ENCODE results near the gene USP36.
A peak's percentile ranks its signal among the peaks of the same experiment; 100 is the strongest.

Gene USP36

DNA sequence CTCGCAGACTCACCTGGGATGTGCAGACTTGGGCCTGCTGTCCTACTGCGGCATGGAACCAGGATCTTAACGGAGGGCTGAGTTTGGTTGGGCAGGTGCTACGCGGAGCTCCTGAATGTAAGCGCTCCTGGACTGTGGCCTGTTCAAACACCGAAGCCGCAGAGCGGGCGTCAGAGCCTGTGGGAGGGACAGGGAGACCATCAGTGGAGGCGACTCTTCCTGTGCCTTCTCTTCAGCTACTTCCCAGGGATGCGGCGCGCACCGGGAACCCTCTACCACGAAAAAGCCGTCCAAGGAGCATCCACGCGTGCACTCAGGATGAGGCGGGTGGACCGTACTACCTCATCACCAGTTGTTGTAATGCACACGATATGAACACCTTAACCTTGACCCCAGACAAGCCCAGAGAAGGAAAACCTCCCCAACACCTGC, 2.0 kb downstream of the USP36 start:
- no peak for DNase-seq (ENCODE audit: low read depth)

DNA sequence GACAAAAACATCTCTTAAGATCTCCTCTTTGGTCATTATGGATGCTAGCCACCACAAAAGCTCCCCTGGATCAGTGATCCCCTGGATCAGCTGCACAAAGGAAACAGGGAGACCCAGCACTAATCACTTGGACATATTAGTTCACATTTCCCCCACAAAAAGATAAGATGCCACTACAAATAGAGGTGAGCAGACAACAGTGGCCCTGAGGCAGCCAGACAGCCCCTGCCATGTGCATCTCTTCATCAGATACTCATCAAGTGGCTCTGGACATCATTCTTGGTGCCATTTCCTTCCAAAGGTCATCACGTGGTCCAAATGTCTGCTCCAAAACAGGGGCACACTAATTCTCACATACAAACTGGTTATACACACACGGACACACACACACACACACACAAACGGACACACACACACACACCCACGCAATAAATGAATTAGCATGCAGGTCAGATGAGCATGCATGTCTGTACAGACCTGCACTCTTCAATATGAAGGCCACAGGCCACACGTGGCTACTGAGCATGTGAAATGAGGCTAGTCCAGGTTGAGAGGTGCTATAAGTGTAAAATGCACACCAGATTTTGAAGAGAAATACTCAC, 4.1 kb downstream of the USP36 start:
- DNase-seq (ENCODE audit: low read depth) = no peak

DNA sequence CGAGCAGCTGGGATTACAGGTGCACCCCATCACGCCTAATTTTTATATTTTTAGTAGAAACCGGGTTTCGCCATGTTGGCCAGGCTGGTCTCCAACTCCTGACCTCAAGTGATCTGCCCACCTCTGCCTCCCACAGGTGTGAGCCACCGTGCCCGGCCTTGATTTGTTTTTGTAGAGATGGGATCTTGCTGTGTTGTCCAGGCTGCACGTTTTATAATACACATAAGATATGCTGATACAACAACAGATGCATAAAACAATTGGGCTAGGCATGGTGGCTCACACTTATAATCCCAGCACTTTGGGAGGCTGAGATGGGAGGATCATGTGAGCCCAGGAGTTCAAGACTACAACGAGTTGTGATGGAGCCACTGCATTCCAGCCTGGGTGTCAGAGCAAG, 6.0 kb downstream of the USP36 start:
- no peak for DNase-seq (ENCODE audit: low read depth)

DNA sequence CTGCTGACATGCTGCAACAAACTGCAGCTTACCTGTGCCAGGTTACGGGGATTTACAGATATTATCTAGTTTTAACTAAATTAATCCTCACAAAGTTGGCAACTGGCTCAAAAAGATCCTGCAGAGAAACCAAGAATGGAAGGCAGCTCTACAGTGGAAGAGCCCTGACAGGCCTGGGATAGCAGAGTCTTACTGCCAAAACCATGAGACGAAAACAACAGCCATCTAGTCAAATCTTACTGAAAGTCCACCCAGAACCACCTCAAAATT, 8.1 kb downstream of the USP36 start:
- DNase-seq (ENCODE audit: low read depth) = no peak

DNA sequence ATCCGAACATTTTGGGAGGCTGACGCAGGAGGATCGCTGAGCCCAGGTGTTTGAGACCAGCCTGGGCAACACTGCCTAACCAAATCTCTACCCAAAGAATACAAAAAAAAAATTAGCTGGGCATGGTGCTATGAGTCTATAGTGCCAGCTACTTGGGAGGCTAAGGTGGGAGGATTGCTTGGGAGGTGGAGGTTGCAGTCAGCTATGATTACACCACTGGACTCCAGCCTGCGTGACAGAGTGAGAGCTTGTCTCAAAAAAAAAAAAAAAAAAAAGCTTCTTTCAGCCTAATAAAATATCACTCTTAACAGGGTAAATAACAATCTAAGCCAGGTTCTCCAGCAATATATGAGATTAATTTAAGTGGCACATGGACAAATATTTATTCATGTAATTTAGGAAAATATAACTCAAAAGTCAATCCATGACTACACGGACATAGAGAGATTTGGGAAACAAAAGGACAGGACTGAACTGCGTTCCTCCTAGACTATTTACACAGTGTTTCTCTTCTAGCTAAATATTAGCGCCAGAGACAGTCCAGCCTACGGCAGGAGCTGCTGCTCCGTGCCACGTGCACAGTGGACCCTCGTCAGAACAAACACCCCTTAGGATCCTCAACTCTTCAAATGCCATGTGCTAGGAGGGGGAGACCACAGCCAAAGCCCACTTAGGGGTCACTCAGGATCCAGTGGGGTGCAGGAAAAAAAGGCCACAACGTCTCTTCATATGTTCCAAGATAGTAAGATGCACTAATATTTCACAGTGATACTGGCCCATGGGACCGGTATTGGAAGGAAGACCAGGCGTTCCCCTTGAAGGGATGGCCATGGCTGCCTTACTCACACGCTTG, 8.7 kb downstream of the USP36 start:
- no peak for DNase-seq (ENCODE audit: low read depth)

DNA sequence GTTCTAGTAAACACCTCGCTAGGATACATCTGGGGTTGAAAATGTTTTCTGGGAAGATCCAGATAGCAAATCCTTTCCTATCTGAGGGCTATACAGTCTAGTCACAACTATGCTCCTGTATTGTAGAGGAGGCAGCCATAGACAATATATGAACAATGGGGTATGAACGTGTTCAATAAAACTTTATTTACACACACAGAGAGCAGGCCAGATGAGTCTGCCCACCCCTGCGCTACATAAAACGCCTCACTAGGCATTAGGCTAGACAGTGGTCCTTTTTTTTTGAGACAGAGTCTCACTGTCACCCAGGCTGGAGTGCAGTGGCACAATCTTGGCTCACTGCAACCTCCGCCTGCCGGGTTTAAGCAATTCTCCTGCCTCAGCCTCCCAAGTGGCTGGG, 11.1 kb downstream of the USP36 start:
- DNase-seq (ENCODE audit: low read depth) = no peak

DNA sequence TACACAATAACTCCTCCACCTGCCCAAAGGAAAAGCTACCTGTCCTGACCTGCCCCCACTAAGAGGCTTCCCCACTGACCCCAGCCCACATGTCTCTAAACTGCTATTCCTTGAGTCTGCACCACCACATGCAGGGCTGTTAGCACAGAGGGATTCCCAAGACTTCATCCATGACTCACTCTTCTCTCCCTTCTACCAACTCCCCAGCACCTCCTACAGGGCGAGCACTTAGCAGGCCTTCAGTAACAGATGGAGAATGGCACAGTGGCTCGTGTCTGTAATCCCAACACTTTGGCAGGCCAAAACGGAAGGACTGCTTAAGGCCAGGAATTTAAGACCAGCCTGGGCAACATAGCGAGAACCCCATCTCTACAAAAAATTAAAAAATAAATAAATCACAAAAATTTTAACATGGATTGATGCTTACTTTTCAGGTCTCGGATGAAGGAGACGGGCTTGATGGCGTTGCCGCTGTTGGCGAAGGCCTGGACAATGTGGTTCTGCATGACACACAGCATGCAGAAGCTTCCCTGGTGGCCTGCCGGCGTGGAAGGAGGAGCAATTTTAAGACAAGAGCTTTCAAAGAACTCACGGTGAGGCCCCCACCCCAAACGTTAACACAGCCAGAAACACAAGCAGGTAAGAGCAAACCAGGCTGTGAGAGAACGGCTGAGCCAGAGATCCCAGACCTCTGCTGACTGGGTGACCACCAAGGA, 12.0 kb downstream of the USP36 start:
- peak; percentile 72 for DNase-seq (ENCODE audit: low read depth)

DNA sequence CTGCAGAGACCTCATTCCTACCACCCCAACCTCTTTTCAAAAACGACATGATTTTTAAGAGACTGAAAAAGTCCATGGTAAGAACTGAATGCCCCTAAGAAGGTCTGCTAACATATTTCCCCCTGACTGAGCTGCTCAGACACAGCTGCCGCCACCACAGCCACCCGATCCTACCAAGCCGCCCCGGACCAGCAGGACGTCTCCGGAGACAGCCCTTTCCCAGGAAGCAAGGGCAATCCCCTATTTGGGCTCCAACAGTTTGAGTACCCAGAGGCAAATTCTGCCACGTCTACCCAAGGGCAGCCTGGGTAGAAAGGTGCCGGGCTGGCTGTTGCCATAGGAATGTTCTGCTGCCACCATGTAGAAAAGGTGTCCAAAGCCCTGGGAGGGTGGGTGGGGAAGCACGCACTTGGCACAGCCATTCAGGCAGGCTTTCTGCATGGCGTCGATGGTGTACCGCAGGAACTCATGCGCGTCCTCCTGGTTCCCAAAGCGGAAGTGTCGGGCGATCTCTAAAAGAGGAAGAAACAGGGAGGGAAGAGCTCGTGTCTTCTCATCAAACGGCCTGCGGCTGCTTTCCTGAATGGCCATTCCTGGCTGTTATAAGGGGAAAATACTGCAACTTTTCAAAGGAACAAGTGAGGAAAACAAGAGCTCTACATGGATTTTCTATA, 13.6 kb downstream of the USP36 start:
- DNase-seq (ENCODE audit: low read depth) = no peak

DNA sequence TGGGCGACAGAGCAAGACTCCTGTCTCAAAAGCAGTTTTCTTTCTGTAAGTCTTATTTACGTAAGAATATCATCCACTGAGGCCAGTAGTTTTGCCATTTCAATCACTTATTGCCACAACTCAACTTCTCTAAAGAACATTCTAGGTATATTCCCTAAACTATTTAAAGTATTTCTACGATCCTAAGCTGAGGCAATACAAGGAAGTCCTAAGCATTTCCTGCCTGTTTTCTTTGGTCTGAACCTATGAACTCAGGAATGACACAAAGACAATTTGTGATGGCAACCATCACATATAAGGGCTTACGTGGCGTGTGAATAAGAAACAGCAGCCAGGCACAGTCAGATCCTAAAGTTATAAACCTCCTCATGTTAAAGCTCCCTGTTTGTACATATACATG, 14.2 kb downstream of the USP36 start:
- peak; percentile 73 for DNase-seq (ENCODE audit: low read depth)

DNA sequence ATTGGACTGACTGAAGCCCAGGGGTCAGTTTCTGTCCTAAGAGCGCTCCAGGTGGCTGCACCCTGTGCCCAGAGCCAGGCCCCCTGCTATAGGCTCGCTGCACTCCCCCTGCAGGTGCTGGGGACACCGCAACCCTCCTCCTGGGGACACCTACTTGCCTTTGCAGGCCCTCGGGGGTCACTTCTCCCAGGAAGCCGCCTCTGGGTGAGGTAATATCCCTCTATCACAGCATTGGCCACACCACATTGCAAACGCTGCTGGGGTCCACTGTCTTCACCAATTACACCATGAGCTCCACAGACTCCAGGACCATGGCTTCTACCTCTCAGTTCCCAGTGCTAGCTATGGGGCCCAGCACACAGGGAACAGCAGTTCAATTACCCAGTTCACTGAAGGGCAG, 14.9 kb downstream of the USP36 start:
- no peak for DNase-seq (ENCODE audit: low read depth)

DNA sequence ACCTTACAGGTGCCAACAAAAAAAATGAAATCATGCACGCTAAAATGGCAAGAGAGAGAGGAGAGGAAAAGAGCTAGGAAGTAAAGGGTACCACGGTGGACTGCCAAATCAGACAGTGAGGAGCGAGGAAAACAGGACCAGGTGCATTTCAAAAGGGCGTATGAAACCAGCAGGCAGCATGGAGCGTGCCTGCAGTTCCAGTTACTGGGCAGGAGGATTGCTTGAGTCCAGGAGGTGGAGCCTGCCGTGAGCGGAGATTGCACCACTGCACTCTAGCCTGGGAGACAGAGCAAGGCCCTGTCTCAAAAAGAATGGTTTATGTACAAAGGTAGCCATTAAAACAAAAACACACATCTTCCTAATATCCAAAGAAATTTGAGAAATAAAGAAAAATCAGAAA, 16.4 kb downstream of the USP36 start:
- DNase-seq (ENCODE audit: low read depth) = no peak

DNA sequence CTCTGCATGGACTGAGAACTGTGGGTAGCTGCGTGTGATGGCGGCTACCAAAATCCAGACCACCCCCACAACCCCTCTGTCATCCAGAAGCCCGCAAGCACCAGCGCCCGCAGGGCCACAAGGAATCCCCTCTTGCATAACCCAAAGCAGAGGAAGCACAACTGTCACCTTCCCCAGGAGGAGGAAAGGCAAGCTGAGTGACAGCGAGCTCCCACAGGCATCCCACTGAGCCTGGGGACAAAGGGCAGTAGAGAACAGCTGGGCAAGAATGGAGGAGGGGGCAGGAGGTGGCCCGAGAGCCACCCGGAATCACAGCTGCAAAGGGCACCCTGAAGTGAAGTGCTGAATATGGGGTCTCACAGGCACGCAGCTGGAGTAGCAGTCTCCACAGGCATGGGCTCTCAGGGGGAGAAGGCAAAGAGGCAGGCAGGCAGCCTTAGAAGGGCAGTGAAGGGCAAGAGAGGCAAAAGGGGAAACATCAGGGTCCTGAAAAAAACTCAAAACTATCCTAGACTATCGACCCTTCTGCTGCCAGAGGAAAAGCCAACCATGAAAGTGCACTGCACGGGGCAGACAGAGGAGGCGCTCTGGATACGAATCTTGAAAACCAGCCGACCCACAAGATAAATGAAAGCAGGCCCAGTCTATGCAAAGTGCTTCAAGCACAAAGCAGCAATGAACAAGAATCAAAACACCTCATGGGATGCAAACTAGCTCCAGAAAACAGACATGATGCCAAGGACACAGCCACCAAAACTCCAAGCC, 17.1 kb downstream of the USP36 start:
- DNase-seq (ENCODE audit: low read depth) = no peak

DNA sequence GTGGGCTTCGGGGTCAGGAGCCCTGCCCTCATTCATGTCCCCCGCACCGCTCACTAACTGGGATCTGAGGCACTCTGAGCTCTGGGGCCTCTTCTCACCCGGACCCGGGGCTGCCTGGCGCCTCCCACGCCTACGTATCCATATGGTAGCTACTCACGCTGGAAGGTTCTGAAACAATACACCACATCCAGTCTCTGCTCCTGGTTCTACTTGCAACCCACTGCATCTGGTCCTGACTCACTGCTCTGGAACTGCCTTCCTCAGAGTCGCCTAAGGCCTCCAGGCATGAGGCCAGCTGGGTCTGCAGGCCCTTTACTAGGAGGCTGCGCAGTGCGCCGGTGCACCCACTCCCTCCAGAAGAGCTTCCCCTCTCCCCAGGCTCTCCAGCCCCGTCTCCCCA, 18.1 kb downstream of the USP36 start:
- peak; percentile 99 for DNase-seq (ENCODE audit: low read depth)

DNA sequence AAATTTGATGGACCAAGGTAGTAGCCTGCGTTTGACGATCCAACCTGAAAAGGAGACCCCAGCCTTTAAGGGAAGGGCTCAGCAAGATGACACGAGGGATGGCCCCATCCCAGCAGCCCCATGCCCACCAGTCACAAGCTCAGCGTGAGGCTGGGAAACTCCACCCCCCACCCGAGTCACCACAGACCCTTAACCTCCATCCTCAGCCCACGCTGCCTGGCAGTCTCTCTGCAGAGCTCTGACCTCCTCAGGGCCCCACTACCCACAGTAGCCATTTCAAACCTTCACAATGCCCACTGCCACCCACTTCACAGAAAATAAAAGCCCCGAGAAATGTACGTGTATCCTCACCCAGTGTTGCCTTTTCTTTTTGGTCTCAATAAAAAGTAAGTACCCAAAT, 18.7 kb downstream of the USP36 start:
- peak; percentile 25 for DNase-seq (ENCODE audit: low read depth)

DNA sequence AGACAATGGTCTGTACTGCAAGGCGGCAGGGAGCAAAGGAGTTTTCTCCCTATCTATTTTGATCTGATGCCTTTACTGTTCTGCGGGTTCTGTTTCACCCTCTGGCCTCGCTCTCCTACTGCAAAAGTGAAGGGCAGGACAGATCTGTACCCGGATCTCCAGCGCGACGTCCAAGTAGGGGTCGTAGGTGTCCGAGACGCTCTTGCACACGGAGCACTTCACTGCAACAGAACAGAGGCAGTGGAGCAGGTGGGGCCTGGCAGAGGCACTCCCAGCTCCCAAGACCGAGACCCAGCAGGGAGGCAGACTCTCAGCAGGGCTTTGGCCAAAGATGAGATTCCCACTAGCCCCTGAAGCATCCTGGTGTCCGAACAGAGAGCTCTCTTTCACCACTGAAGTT, 19.8 kb downstream of the USP36 start:
- no peak for DNase-seq (ENCODE audit: low read depth)

DNA sequence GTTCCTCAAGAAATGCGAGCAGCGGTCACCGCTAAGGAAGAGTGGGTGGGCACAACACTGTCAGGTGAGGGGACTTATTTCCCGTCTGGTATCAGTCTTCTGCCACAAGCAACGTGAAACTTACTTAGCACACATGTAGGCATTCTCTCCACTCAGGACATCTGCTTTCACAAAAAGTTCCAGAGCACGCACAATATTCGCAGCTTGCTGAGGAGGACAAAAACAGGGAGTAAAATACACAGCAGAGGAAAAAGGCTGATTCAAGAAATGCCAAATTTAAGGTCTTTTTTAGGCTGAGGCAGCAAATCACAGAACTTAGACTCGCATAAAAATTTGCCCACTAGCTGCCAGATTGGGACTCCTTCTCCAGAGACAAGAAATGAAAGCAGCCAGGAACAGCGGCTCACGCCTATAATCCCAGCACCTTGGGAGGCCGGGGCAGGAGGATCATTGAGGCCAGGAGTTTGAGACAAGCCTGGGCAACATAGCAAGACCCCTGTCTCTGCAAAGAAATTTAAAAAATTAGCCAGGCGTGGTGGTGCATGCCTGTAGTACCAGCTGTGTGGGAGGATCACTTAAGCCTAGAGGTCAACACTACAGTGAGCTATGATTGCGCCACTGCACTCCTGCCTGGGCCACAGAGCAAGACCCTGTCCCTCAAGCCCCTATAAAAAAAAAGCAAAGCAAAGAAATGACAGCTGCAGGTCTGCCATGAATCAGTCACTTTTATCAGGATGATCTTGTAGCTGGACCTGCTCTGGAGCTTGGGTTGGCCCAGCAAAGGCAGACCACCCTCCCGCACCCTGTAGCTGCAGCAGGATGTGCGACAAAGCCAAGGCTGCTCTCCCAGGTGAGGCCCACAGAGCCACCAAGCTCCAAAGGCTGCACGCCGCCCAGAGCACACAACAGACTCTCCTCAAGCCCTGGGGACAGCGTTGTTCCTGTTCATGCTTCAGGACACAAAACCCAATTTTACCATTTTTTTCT, 20.5 kb downstream of the USP36 start:
- DNase-seq (ENCODE audit: low read depth) = no peak

DNA sequence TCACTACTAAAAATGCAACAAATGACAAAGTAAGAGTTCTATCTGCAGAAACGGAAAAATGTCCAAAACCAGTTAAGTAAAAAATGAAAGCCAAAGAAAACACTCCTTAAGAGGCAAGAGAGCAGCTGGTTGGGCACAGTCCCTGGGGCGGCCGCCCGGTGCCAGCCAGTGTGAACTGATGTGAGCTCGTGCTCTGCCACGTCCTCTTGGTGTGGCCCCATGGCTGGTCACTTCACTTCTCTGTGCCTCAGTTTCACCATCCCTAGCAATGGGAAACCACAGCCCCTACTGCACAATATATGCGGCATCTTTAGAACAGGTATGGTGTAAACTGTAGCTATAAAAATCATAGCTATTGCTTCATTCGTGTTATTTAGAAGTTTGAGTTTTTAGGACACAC, 21.2 kb downstream of the USP36 start:
- DNase-seq (ENCODE audit: low read depth) = no peak

DNA sequence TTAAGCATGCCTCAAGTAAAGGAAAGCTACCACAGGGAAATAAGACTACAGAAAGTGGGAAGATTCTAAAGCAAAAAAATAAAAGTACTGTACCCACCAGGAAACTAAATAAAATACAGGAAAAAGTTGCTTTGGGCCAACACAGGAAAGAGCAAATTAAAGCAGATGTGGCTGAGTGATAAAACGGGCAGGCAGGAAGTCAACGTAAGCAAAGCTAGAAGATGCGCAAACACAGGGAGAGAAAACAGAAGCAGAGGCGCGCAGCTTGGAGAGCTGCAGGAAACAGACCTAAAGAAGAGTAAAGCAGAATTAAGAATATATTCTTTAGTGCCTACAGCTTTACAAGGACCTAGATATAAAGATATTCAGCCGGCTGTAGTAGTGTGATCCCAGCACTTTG, 21.7 kb downstream of the USP36 start:
- DNase-seq (ENCODE audit: low read depth) = peak; percentile 62

DNA sequence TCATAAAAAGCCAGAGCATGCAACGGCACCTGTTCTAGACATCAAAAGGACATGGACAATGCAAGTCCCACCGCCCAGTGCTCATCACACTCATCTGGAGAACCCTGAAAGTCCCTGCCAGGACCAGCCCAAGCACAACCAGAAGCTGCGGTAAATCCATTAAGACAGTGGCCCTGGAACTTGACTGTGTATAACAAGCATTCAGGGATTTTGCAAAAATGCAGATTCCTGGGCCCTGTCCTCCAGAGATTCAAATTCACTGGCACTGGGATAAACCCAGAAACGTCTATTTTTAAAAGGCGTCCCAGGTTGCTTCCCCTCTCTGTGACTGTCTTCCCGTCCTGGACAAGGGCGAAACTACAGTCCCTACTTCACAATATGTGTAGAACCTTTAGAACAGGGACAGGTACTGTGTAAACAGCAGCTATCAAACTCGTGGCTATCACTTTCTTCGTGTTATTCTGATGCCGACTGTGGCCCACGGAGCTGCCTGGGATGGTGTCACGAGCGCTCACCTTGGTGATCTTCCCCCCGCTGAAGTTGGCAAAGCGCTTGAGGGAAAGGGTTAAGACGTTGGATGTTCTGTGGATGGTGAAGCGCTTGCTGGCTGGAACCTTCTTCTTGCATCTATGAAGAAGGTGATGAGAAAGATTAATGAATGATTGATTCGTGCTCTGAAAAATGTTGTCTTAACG, 22.3 kb downstream of the USP36 start:
- DNase-seq (ENCODE audit: low read depth) = no peak

DNA sequence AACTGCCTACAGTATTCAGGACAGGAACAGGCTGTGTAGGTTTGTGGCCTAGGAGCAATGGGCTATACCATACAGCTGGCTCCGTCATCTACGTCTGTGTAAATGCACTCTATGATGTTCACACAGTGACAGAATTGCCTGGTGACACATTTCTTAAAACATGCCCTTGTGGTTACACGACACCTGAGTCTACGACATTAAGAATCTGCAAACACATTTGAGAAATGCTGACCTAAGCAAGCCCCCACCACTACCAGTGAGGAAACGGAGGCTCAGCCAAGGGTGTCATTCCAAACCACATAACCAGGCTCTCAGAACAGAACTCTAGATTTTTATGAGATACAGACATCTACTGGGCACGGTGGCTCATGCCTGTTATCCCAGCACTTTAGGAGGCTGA, 23.5 kb downstream of the USP36 start:
- DNase-seq (ENCODE audit: low read depth) = no peak

Data from EH (cell line).